Mesendoderm (in vitro differentiated cells): ENCODE measurements around the gene PRSS22.

Experiments used
- DNase-seq: peaks from one replicate; pipeline ENCODE4 v3.0.0; 2013
- H2AK5ac ChIP-seq: 2 replicates; pipeline ENCODE4 v1.6.1; 2013; ENCODE audit warnings: low read length, inconsistent platforms
- H2BK120ac ChIP-seq: 2 replicates; pipeline ENCODE4 v1.6.1; 2013; ENCODE audit warnings: low read depth, mild to moderate bottlenecking, low read length, moderate library complexity, mixed read lengths
- H2BK15ac ChIP-seq: replicated peaks from 2 replicates; pipeline ENCODE4 v1.6.1; 2013; ENCODE audit warnings: low read depth, mild to moderate bottlenecking, moderate library complexity
- H2BK5ac ChIP-seq: 2 replicates; pipeline ENCODE4 v1.6.1; 2013; ENCODE audit warnings: low read length, inconsistent platforms
- H3K18ac ChIP-seq: 2 replicates; pipeline ENCODE4 v1.6.1; 2013; ENCODE audit warnings: mild to moderate bottlenecking, low read length, mixed read lengths
- H3K23ac ChIP-seq: one replicate; pipeline ENCODE4 v1.6.1; 2013; ENCODE audit warnings: low read length
- H3K27ac ChIP-seq: 2 replicates; pipeline ENCODE4 v1.5.1; 2013; ENCODE audit warnings: low read depth, mild to moderate bottlenecking, inconsistent platforms, low read length, moderate library complexity
- H3K27me3 ChIP-seq: 2 replicates; pipeline ENCODE4 v1.6.1; 2013; ENCODE audit warnings: low read length, control low read depth, mild to moderate bottlenecking, inconsistent platforms; ENCODE audit not compliant: insufficient read depth, poor library complexity
- H3K36me3 ChIP-seq: 2 replicates; pipeline ENCODE4 v1.6.1; 2013; ENCODE audit warnings: low read length, inconsistent platforms; ENCODE audit not compliant: control insufficient read depth, insufficient read depth
- H3K4ac ChIP-seq: one replicate; pipeline ENCODE4 v1.6.1; 2013; ENCODE audit warnings: low read depth, mild to moderate bottlenecking, low read length, moderate library complexity
- H3K4me1 ChIP-seq: 2 replicates; pipeline ENCODE4 v1.6.1; 2013; ENCODE audit warnings: low read depth, low read length, inconsistent platforms; ENCODE audit not compliant: control insufficient read depth
- H3K4me2 ChIP-seq: 2 replicates; pipeline ENCODE4 v1.6.1; 2013; ENCODE audit warnings: low read length
- H3K4me3 ChIP-seq: 2 replicates; pipeline ENCODE4 v1.5.1; 2013; ENCODE audit warnings: mild to moderate bottlenecking, low read length
- H3K56ac ChIP-seq: one replicate; pipeline ENCODE4 v1.6.1; 2013; ENCODE audit warnings: low read length
- H3K79me1 ChIP-seq: 2 replicates; pipeline ENCODE4 v1.6.1; 2013; ENCODE audit warnings: low read length, inconsistent platforms
- H3K79me2 ChIP-seq: 2 replicates; pipeline ENCODE4 v1.6.1; 2013; ENCODE audit warnings: mild to moderate bottlenecking, low read length; ENCODE audit not compliant: control insufficient read depth, insufficient read depth
- H3K9ac ChIP-seq: 2 replicates; pipeline ENCODE4 v1.6.1; 2013; ENCODE audit warnings: low read length, inconsistent platforms
- H4K5ac ChIP-seq: one replicate; pipeline ENCODE4 v1.6.1; 2013; ENCODE audit warnings: low read length
- H4K8ac ChIP-seq: one replicate; pipeline ENCODE4 v1.6.1; 2013; ENCODE audit warnings: low read depth, mild to moderate bottlenecking, control low read depth, low read length, moderate library complexity
- WGBS: extraction: QIAGEN DNeasy Blood & Tissue Kit; methylation state at CpG from one replicate; pipeline ENCODE4 v1.1.7; 2013; ENCODE audit warnings: low lambda C conversion rate, missing lambda C conversion rate; ENCODE audit not compliant: insufficient coverage; ENCODE audit errors: extremely low coverage; 5-methylcytosine and 5-hydroxymethylcytosine counted together

The PRSS22 gene

DNA sequence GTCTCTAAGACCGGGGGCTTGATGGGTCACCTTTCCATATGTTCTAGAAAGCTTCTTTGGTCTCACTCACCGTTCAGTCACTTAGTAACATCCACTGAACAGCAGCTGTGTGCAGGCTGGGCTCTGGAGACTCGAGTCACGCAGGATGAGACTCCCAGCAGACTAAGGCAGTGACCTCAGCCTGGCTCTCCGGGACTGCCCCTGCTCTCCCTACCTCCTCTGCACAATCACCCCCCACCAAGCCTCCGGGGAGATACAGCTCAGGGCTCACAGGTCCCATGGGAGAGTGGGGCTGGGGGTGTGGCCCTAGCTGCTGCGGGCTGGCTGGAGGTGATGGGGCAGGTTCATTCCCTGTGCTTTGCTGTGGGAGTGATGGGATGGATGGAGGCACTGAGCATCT lies 39.1 kb upstream of the PRSS22 start:
- no peak for DNase-seq
- no peak overlapping the region for H3K9ac ChIP-seq

DNA sequence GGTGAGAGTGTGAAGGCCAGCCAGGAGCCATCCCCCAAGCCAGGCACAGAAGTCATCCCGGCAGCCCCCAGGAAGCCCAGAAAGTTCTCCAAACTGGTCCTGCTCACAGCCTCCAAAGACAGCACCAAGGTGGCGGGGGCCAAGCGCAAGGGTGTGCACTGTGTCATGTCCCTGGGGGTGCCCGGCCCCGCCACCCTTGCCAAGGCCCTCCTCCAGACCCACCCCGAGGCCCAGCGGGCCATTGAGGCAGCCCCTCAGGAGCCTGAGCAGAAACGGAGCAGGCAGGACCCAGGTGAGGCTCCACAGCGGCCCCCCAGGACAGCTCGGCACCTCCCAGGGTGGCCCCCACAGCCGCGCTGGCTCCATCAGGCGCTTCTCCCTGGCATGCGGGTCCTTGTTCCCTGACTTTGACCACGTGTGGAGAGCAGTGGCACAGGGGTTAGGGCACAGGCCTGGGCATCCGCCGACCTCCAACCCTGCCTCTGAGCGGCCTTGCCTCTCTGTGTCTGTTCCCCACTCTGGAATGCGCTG lies 38.6 kb upstream of the PRSS22 start:
- Histone ChIP-seq H3K4me1 (no peaks in the 10 kb centered on the region), H3K36me3 (no peaks in the 10 kb centered on the region), H4K5ac (no peak overlapping the region), H3K23ac (no peak overlapping the region), H3K27ac (no peak overlapping the region), H3K79me1 (no peaks in the 10 kb centered on the region), H2BK120ac (no peak overlapping the region), H4K8ac (no peak overlapping the region), H3K56ac (no peak overlapping the region), H3K4me2 (no peak overlapping the region), H3K27me3 (no peaks in the 10 kb centered on the region), H2BK5ac (no peak overlapping the region), H3K9ac (no peak overlapping the region), H2AK5ac (no peak overlapping the region), H3K4ac (no peak overlapping the region), H3K18ac (no peak overlapping the region), H3K79me2 (no peaks in the 10 kb centered on the region), H2BK15ac (no peak overlapping the region), H3K4me3 (no peak overlapping the region)
- no peak for DNase-seq
- no CpG with 5 or more reads among the region's 19 CpGs for WGBS

More for the DNA sequence above, 39.1 kb upstream of the PRSS22 start:
- Histone ChIP-seq H3K23ac (no peak overlapping the region), H3K4ac (no peak overlapping the region), H2BK5ac (no peak overlapping the region), H2BK15ac (no peak overlapping the region), H3K79me1 (no peaks in the 10 kb centered on the region), H3K4me2 (no peak overlapping the region), H3K56ac (no peak overlapping the region), H4K8ac (no peak overlapping the region), H4K5ac (no peak overlapping the region), H3K4me1 (no peaks in the 10 kb centered on the region), H3K27me3 (no peaks in the 10 kb centered on the region), H3K36me3 (no peaks in the 10 kb centered on the region), H2BK120ac (no peak overlapping the region), H3K4me3 (no peak overlapping the region), H3K27ac (no peak overlapping the region), H2AK5ac (no peak overlapping the region), H3K79me2 (no peaks in the 10 kb centered on the region), H3K18ac (no peak overlapping the region)
- no CpG with 5 or more reads among the region's 7 CpGs for WGBS

DNA sequence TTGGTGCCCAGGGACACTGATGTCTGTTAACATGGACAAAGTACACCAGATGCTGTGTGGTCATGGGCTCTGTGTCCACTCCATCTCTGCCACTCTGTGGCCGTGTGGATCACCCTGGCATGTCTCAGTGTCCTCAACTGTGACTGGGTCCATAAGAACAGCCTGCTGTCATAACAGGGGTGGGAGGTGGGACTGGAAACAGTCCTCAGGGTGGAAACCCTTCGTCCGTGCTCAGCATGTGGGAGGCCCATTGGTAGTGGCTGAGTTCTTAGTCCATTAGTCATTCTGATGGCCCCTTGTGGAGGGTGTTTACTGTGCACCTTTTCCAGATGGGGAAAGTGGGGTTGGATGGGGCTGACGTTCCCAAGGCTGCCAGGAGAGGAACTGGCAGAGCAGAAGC lies 37.8 kb upstream of the PRSS22 start:
- Histone ChIP-seq H2BK120ac (no peak overlapping the region), H3K4me1 (no peaks in the 10 kb centered on the region), H3K4ac (no peak overlapping the region), H3K27me3 (no peaks in the 10 kb centered on the region), H4K8ac (no peak overlapping the region), H3K79me2 (no peaks in the 10 kb centered on the region), H2BK15ac (no peak overlapping the region), H3K79me1 (no peaks in the 10 kb centered on the region), H2AK5ac (no peak overlapping the region), H4K5ac (no peak overlapping the region), H3K27ac (no peak overlapping the region), H3K4me2 (no peak overlapping the region), H3K36me3 (no peaks in the 10 kb centered on the region), H3K56ac (no peak overlapping the region), H3K18ac (no peak overlapping the region), H2BK5ac (no peak overlapping the region), H3K4me3 (no peak overlapping the region), H3K9ac (no peak overlapping the region), H3K23ac (no peak overlapping the region)
- WGBS, result no CpG with 5 or more reads among the region's 4 CpGs
- no peak for DNase-seq

DNA sequence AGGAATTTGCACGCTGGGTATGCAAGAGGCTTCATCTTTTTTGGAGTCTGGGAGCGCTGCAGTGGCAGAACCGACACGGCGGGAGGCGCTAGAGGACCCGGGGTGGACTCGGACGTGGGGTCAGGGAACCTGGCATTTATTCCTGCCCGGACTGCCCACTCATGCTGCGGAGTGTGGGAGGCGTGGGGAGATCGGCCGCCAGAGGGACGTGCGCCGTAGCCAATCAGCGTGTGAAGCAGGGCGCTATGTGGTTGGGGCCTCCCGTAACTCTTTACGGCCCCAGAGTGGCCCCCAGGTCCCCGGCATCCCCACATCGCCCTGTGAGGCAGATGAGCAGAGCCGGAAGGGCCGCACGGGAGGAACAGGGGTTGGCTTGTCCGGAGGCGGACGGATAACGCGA lies 36.3 kb upstream of the PRSS22 start:
- Histone ChIP-seq H3K27me3 (no peaks in the 10 kb centered on the region), H3K4me3 (no peak overlapping the region)
- WGBS, result no CpG with 5 or more reads among the region's 31 CpGs

DNA sequence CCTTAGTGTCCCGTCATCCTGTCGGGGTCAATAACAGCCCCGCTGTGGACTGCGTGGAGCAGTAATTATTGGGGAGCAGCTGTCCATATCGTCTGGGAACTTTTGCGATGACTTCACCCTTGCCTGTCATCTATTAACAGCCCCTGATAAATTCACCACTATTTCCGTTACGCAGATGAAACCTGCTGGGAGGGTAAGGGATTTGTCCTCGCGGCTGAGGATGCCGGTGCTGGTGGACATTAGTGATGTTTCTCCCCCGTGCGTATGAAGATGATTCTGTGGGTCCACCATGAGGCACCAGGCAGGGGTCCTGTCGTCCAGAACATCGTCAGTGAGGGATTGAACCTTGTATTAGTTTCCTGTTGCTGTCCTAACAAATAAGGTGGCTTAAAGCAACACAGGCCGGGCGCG lies 26.1 kb upstream of the PRSS22 start:
- Histone ChIP-seq H3K27ac (no peak overlapping the region), H2BK120ac (no peak overlapping the region), H3K36me3 (no peaks in the 10 kb centered on the region), H3K27me3 (no peaks in the 10 kb centered on the region), H4K5ac (no peak overlapping the region), H3K4ac (no peak overlapping the region), H3K79me1 (no peaks in the 10 kb centered on the region), H2BK15ac (no peak overlapping the region), H4K8ac (no peak overlapping the region), H3K18ac (no peak overlapping the region), H3K9ac (peak overlapping the region; percentile 90), H3K4me1 (no peaks in the 10 kb centered on the region), H3K23ac (no peak overlapping the region), H3K56ac (no peak overlapping the region), H2BK5ac (no peak overlapping the region), H3K4me3 (no peak overlapping the region), H3K79me2 (no peaks in the 10 kb centered on the region), H3K4me2 (peak overlapping the region; percentile 64), H2AK5ac (no peak overlapping the region)
- no CpG with 5 or more reads among the region's 18 CpGs for WGBS
- no peak for DNase-seq

More for the DNA sequence above, 36.3 kb upstream of the PRSS22 start:
- no peak overlapping the region for H3K18ac ChIP-seq
- DNase-seq, result no peak
- no peak overlapping the region for H3K56ac ChIP-seq
- no peaks in the 10 kb centered on the region for H3K79me2 ChIP-seq
- H3K4me1 ChIP-seq, result no peaks in the 10 kb centered on the region
- no peak overlapping the region for H2BK120ac ChIP-seq
- H3K4ac ChIP-seq, result no peak overlapping the region
- no peak overlapping the region for H3K9ac ChIP-seq
- H2BK15ac ChIP-seq, result no peak overlapping the region
- H4K5ac ChIP-seq, result no peak overlapping the region
- H3K4me2 ChIP-seq, result no peak overlapping the region
- no peaks in the 10 kb centered on the region for H3K79me1 ChIP-seq
- H4K8ac ChIP-seq, result no peak overlapping the region
- H2BK5ac ChIP-seq, result no peak overlapping the region
- no peak overlapping the region for H3K23ac ChIP-seq
- H3K36me3 ChIP-seq, result no peaks in the 10 kb centered on the region
- H2AK5ac ChIP-seq, result no peak overlapping the region
- no peak overlapping the region for H3K27ac ChIP-seq

DNA sequence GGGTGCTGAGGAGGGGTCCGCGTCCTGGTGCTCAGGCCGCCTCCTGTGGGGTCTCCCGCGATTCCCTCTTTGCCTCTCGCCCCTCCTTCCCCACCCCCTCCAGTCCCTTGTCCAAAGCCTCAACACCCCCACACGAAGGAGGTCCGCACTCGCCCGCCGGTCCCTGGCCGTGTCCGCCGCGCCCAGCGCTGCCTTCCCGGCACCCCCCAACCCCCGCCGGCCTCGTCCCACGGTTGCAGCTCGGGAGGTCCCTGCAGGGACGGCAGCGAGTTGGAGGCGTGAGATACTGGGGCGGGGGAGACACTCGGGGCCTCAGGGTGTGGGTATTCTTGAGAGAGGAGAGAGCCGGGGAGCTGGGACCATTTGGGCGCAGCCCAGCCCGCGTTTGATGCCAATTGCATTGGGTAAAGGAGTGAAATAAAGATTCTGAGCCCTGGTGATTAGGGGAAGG lies 25.5 kb upstream of the PRSS22 start:
- Histone ChIP-seq H3K4ac (no peak overlapping the region), H3K4me1 (no peaks in the 10 kb centered on the region), H3K27me3 (no peaks in the 10 kb centered on the region), H3K56ac (peak overlapping the region; percentile 95), H2BK120ac (no peak overlapping the region), H3K4me3 (peak overlapping the region; percentile 67), H2BK5ac (no peak overlapping the region), H3K27ac (peak overlapping the region; percentile 6), H3K36me3 (no peaks in the 10 kb centered on the region), H3K79me1 (no peaks in the 10 kb centered on the region), H3K18ac (no peak overlapping the region), H3K23ac (no peak overlapping the region), H2BK15ac (no peak overlapping the region), H2AK5ac (no peak overlapping the region), H3K79me2 (no peaks in the 10 kb centered on the region), H3K4me2 (peak overlapping the region; percentile 64), H4K8ac (no peak overlapping the region), H4K5ac (no peak overlapping the region), H3K9ac (peak overlapping the region; percentile 90)
- WGBS, result no CpG with 5 or more reads among the region's 31 CpGs
- DNase-seq, result no peak
